Transverse colon (tissue), 4 donors: Measurements from ENCODE around the gene ASXL1.

Experiments
- CTCF ChIP-seq, 5 experiments: fragments of 200-600 bp in 3 of 5; fragments of 450-650 bp in 2 of 5; sonication (generic) in 3 of 5; IDR thresholded peaks; 1 replicate in 2 of 5; 2 replicates in 3 of 5; pipeline ENCODE4 v1.5.1; 2016 to 2017; ENCODE audit warnings: antibody characterized with exemption in 5 of 5, inconsistent platforms in 3 of 5, mild to moderate bottlenecking in 2 of 5, moderate library complexity in 1 of 5
- EP300 ChIP-seq: sonication (generic); formaldehyde crosslinking; IDR thresholded peaks from one replicate; pipeline ENCODE4 v1.6.1; 2017; ENCODE audit warnings: antibody characterized with exemption, low read depth
- POLR2A ChIP-seq: fragments of 450-650 bp; IDR thresholded peaks from one replicate; pipeline ENCODE4 v1.6.1; 2016; ENCODE audit warnings: antibody characterized with exemption, mild to moderate bottlenecking, moderate library complexity
- POLR2AphosphoS5 ChIP-seq, 3 donors: sonication (generic); formaldehyde crosslinking; IDR thresholded peaks; one replicate each; pipeline ENCODE4 v1.6.1; 2016; ENCODE audit warnings: antibody characterized with exemption in 3 of 3

DNA sequence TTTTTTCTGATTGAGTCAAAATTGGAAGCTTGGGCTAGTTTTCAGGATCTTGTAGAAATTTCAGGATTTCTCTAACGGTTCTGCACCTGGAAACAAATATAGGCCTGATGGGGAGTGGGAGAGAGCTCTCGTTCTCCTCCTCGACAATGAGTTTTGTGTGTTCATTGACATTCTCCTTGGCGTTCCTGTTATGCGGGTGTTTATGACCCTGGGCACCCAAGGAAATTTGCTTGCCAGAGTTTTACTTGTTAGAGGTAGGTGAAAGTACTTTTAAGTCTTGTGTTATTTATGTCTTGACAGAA lies 2.2 kb downstream of the ASXL1 start:
- TF ChIP-seq CTCF (IDR thresholded peaks at IDR 0.05) (no peak), POLR2A (no peak), POLR2AphosphoS5 (IDR thresholded peaks at IDR 0.05) (no peak), EP300 (no peak)
